Measurements from ENCODE around the gene ZNF678.

- TF ChIP-seq CTCF (conservative IDR thresholded peaks at IDR 0.05; ENCODE audit: low read depth, low read length), result no peak
- TF ChIP-seq POLR2A (IDR thresholded peaks at IDR 0.05; ENCODE audit: low read depth, low read length), result no peak
- no peak for TF ChIP-seq FOS (IDR thresholded peaks at IDR 0.05; ENCODE audit: low read depth, low read length)
- TF ChIP-seq RFX5 (IDR thresholded peaks at IDR 0.05; ENCODE audit: low read depth, low read length), result no peak
- no peak for TF ChIP-seq RAD21 (IDR thresholded peaks at IDR 0.05; ENCODE audit: low read length)
- TF ChIP-seq, protein P1, sequence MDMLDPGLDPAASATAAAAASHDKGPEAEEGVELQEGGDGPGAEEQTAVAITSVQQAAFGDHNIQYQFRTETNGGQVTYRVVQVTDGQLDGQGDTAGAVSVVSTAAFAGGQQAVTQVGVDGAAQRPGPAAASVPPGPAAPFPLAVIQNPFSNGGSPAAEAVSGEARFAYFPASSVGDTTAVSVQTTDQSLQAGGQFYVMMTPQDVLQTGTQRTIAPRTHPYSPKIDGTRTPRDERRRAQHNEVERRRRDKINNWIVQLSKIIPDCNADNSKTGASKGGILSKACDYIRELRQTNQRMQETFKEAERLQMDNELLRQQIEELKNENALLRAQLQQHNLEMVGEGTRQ (IDR thresholded peaks at IDR 0.05; ENCODE audit: low read depth, low read length), result no peak
- no peak for TF ChIP-seq SMC3 (IDR thresholded peaks at IDR 0.05; ENCODE audit: low read depth, low read length)
- no peak for TF ChIP-seq BHLHE40 (IDR thresholded peaks at IDR 0.05; ENCODE audit: low read depth, low read length)
- no peak for TF ChIP-seq MAZ (IDR thresholded peaks at IDR 0.05; ENCODE audit: borderline replicate concordance, low read depth, low read length)
- no peak for TF ChIP-seq RCOR1 (IDR thresholded peaks at IDR 0.05; ENCODE audit: insufficient replicate concordance, low read length)
- TF ChIP-seq MXI1 (IDR thresholded peaks at IDR 0.05; ENCODE audit: borderline replicate concordance, low read depth, low read length), result no peak
These were observed 91.7 kb downstream of the ZNF678 start for GRCh38 chr1:227654858-227655752.
